ENCODE results near the gene LCK.
A peak's percentile ranks its signal among the peaks of the same experiment; 100 is the strongest.

The LCK gene

DNA sequence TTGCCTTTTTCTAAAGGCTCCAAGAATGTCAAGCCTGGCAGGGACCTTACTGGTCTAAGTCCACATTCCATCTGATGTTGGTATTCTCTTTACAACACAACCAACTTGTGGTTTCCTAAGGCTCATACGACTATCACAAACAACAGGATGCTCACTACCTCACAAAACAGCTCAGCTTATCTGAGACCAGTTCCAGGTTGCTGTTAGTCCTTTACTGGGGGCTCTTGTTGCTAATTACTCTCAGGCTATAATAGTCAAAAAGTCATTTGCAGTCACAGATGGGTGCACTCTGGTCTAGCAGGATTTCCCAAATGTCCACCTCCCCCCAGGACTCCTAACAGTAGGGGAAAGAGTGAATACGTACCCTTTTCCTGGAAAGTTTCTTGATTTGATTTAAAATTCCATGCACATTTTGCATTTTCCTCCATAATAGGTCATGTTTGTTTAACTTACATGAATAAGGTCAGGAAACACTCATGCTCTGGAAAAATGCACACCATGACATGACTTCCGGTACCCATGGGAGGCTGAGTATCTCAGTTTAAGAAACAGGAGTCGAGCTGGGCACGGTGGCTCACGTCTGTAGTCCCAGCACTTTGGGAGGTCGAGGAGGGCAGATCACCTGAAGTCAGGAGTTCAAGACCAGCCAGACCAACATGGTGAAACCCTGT lies 16.0 kb downstream of the LCK start:
- no peak for DNase-seq (ENCODE audit: low read depth)
- TF ChIP-seq, protein P1, sequence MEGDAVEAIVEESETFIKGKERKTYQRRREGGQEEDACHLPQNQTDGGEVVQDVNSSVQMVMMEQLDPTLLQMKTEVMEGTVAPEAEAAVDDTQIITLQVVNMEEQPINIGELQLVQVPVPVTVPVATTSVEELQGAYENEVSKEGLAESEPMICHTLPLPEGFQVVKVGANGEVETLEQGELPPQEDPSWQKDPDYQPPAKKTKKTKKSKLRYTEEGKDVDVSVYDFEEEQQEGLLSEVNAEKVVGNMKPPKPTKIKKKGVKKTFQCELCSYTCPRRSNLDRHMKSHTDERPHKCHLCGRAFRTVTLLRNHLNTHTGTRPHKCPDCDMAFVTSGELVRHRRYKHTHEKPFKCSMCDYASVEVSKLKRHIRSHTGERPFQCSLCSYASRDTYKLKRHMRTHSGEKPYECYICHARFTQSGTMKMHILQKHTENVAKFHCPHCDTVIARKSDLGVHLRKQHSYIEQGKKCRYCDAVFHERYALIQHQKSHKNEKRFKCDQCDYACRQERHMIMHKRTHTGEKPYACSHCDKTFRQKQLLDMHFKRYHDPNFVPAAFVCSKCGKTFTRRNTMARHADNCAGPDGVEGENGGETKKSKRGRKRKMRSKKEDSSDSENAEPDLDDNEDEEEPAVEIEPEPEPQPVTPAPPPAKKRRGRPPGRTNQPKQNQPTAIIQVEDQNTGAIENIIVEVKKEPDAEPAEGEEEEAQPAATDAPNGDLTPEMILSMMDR (IDR thresholded peaks at IDR 0.05; ENCODE audit: insufficient read depth, low read depth, low read length, missing control alignments) = no peak
- H3K4me3 ChIP-seq (ENCODE audit: low read length) = no peak overlapping the region

DNA sequence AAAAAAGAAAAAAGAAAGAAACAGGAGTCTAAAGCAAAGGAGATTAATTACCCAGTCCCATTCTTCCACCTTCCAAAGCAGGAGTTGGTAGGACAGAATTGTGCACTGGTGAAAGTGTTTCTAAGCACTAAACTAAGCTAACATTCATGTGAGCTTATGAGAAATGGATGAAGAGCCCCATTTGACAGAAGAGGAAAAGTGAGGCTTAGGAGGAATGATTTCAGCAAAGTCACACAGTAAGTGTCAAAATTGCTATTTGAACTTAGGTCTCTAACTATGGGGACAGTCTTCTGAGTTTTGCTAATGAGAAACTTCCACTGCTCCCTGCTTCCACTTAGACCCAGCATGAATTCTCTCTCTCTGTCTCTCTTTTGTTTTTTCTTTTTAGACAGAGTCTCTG lies 18.7 kb downstream of the LCK start:
- TF ChIP-seq, protein P1 (IDR thresholded peaks at IDR 0.05; ENCODE audit: insufficient read depth, low read depth, low read length, missing control alignments) = no peak
- DNase-seq (ENCODE audit: low read depth) = no peak
- H3K4me3 ChIP-seq (ENCODE audit: low read length) = no peak overlapping the region

DNA sequence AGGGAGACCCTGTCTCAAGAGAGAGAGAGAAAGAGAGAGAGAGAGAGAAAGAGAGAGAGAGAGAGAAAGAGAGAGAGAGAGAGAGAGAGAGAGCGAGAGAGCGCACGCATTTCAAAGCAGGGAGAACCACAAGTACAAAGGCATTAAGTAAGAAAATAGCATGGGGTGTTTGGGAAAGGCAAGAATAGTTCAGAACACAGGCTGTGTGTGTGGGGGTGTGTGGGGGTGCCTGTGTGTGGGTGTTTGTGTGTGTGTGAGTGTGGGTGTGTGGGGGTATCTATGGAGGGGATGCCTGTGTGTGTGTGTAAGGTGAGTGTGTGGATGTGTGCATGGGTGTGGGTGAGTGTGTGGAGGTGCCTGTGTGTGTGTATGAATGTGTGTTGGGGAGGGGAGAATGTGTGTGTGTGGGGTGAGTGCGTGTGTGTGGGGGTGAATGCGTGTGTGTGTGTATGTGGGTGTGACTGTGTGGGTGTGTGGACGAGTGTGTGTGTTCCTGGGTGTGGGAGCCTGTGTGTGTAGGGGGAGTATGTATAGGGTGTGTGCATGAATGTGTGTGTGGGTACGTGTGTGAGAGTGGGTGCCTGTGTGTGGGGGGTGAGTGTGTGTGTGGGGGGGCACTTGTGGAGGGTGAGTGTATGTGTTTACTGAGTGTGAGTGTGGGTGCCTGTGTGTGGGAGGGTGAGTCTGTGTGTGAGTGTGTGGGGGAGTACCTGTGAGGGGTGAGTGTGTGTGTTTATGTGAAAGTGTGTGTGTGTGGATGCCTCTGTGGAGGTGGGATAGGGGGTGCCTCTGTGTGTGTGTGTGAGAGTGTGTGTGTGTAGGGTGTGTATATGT lies 21.7 kb downstream of the LCK start:
- DNase-seq (ENCODE audit: low read depth) = no peak
- TF ChIP-seq, protein P1 (IDR thresholded peaks at IDR 0.05; ENCODE audit: insufficient read depth, low read depth, low read length, missing control alignments) = no peak
- H3K4me3 ChIP-seq (ENCODE audit: low read length) = no peak overlapping the region

DNA sequence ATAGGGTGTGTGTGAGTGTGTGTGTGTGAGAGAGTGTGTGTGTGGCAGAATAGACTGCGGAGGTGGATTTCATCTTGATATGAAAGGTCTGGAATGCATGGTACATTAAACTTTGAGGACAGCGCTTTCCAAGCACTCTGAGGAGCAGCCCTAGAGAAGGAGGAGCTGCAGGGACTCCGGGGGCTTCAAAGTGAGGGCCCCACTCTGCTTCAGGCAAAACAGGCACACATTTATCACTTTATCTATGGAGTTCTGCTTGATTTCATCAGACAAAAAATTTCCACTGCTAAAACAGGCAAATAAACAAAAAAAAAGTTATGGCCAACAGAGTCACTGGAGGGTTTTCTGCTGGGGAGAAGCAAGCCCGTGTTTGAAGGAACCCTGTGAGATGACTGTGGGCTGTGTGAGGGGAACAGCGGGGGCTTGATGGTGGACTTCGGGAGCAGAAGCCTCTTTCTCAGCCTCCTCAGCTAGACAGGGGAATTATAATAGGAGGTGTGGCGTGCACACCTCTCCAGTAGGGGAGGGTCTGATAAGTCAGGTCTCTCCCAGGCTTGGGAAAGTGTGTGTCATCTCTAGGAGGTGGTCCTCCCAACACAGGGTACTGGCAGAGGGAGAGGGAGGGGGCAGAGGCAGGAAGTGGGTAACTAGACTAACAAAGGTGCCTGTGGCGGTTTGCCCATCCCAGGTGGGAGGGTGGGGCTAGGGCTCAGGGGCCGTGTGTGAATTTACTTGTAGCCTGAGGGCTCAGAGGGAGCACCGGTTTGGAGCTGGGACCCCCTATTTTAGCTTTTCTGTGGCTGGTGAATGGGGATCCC lies 22.5 kb downstream of the LCK start:
- peak; percentile 80 for DNase-seq (ENCODE audit: low read depth)
- no peak overlapping the region for H3K4me3 ChIP-seq (ENCODE audit: low read length)
- TF ChIP-seq, protein P1 (IDR thresholded peaks at IDR 0.05; ENCODE audit: insufficient read depth, low read depth, low read length, missing control alignments) = no peak

DNA sequence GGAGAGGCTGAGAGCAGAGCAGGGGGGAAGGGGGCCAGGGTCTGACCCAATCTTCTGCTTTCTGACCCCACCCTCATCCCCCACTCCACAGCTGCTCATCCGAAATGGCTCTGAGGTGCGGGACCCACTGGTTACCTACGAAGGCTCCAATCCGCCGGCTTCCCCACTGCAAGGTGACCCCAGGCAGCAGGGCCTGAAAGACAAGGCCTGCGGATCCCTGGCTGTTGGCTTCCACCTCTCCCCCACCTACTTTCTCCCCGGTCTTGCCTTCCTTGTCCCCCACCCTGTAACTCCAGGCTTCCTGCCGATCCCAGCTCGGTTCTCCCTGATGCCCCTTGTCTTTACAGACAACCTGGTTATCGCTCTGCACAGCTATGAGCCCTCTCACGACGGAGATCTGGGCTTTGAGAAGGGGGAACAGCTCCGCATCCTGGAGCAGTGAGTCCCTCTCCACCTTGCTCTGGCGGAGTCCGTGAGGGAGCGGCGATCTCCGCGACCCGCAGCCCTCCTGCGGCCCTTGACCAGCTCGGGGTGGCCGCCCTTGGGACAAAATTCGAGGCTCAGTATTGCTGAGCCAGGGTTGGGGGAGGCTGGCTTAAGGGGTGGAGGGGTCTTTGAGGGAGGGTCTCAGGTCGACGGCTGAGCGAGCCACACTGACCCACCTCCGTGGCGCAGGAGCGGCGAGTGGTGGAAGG lies 23.7 kb downstream of the LCK start:
- H3K4me3 ChIP-seq (ENCODE audit: low read length) = no peak overlapping the region

DNA sequence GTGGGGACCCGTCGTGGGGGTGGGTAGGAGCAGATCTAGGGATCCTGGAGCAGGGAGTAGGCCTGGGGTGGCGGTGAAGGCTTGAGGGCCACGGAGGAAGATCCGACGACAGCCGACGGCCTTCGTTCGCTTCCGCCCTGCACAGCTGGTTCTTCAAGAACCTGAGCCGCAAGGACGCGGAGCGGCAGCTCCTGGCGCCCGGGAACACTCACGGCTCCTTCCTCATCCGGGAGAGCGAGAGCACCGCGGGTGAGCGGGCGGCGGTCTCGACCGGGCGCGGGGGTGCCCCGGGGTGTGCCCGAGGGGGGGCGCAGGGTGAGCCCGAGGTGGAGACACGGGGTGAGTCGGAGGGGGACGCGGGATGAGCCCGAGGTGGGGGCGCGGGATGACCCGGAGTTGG lies 24.4 kb downstream of the LCK start:
- no peak overlapping the region for H3K4me3 ChIP-seq (ENCODE audit: low read length)
- peak; percentile 63 for DNase-seq (ENCODE audit: low read depth)
- TF ChIP-seq, protein P1 (IDR thresholded peaks at IDR 0.05; ENCODE audit: insufficient read depth, low read depth, low read length, missing control alignments) = no peak

More for the DNA sequence above, 23.7 kb downstream of the LCK start:
- no peak for DNase-seq (ENCODE audit: low read depth)
- TF ChIP-seq, protein P1 (IDR thresholded peaks at IDR 0.05; ENCODE audit: insufficient read depth, low read depth, low read length, missing control alignments) = no peak

All from epithelial cell of esophagus (primary cell).